Hepatic stellate cell (primary cell): ENCODE data around the gene DDX27.
"Not testable (repeated sequence)": the region's sequence is repeated elsewhere in the genome, so short reads cannot be mapped to it uniquely, and the experiment has no call there.

Experiments used
- DNase-seq: peaks from one replicate; pipeline ENCODE4 v3.0.0; 2011; ENCODE audit warnings: low spot score

DDX27 gene

GRCh38 chr20:49219091-49219923 is at the start of gene DDX27:
TSS of gene DDX27 (plus strand) at chr20:49219416. CDS start at chr20:49219449, 33 bp downstream.
- peak; percentile 94 for DNase-seq

- DNase-seq, result no peak
These were observed 49.7 kb upstream of the DDX27 start for GRCh38 chr20:49169547-49169946.

GRCh38 chr20:49170714-49171113 is 48.5 kb upstream of the DDX27 start:
- DNase-seq, result no peak

- DNase-seq, result no peak
These were observed 47.3 kb upstream of the DDX27 start for GRCh38 chr20:49171909-49172308.

GRCh38 chr20:49172413-49172812 is 46.8 kb upstream of the DDX27 start:
- no peak for DNase-seq

- no peak for DNase-seq
These were observed 45.0 kb upstream of the DDX27 start for GRCh38 chr20:49174183-49174582.

GRCh38 chr20:49179368-49180277 is 39.6 kb upstream of the DDX27 start:
- DNase-seq, result no peak

GRCh38 chr20:49181265-49181877 is 37.8 kb upstream of the DDX27 start:
- no peak for DNase-seq

- no peak for DNase-seq
These were observed 35.8 kb upstream of the DDX27 start for GRCh38 chr20:49183444-49183843.

GRCh38 chr20:49184084-49184501 is 35.1 kb upstream of the DDX27 start:
- not testable (repeated sequence) for DNase-seq

GRCh38 chr20:49184691-49185070 is 34.5 kb upstream of the DDX27 start:
- DNase-seq, result no peak

- no peak for DNase-seq
These were observed 34.0 kb upstream of the DDX27 start for GRCh38 chr20:49185071-49185761.

GRCh38 chr20:49186535-49187329 is 32.5 kb upstream of the DDX27 start:
- DNase-seq, result peak; percentile 58

GRCh38 chr20:49187330-49187850 is 31.8 kb upstream of the DDX27 start:
- no peak for DNase-seq

- DNase-seq, result peak; percentile 98
These were observed 31.2 kb upstream of the DDX27 start, which contains the start of gene STAU1 for GRCh38 chr20:49187851-49188641. TSS of gene STAU1 (minus strand) at chr20:49188334. CDS start at chr20:49166201, 22,133 bp downstream.

- not testable (repeated sequence) for DNase-seq
These were observed 26.2 kb upstream of the DDX27 start for GRCh38 chr20:49192944-49193518.

- no peak for DNase-seq
These were observed 19.4 kb upstream of the DDX27 start for GRCh38 chr20:49199729-49200293.

GRCh38 chr20:49203011-49203410 is 16.2 kb upstream of the DDX27 start:
- no peak for DNase-seq

GRCh38 chr20:49203746-49204145 is 15.5 kb upstream of the DDX27 start:
- no peak for DNase-seq
